ENCODE measurements around the gene RHOXF2.

Gene RHOXF2

DNA sequence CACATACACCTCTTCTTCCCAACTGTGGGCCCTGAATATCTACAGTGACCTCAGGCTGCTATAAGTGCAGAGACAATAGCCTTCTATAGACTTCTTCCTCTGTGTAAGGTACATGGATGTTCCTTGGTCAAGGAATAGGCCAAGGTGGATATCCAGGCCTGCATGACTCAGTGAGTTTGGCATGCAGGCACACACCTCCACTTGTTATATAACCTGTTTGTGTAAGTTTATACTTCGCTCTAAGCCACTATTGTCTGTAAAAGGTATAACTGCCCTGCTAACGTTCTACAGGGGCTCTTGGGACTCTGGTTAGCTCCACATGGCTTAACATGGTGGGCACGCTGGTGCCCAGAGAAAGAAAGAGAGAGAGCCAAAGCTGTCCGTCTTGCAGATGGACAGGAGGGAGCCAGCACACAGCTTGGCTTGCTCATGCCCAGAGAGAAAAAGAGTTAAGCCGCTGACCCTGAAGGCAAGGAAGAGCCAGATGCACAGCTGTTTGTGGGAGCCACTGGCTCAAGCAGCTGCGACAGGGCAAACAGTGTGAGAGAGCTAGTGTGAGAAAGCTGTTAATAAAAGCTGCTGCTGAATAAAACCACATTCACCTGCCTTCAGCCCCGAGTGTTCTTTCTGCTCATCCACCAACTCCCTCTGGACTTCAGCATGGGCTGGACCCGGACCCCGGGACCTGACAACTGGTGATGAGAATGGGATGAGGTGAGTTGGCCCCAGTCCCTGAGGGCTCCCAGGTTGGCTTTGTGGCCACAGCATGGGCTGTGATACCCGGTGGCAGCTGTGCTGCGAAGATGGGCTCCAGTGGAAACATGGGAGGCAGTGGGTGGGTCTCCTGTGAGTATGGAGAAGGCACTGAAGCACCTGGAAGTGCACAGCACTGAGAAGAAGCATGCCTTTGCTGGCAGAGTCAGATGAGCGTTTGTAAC lies 47.7 kb downstream of the RHOXF2 start:
- no peak for DNase-seq

DNA sequence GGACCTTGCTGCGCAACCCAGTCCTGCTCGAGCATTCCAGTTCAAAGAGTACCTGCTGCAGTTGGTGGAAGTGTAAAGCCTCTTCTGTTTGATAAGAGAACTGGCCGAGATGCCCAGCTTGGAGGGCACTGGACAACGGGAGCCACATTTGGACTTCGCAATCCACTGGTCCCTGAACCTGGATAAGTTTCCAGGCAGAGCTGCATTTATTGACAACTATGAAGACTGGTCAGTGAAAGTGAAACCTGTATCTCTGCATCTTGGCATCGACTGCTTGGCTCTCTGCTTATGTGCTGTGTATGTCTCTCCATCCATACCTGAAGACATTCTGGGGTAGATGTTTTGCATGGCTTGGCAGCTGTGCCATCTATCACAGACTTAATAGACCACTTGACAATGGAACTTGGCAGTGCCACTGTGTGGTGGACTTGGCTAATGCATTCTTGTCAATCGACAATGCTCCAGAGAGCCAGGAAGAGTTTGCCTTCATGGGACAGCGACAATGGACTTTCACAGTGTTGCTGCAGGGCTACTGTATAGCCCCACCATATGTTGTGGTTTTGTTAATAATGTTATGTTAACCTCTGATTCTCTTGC lies 48.7 kb downstream of the RHOXF2 start:
- no peak for DNase-seq

DNA sequence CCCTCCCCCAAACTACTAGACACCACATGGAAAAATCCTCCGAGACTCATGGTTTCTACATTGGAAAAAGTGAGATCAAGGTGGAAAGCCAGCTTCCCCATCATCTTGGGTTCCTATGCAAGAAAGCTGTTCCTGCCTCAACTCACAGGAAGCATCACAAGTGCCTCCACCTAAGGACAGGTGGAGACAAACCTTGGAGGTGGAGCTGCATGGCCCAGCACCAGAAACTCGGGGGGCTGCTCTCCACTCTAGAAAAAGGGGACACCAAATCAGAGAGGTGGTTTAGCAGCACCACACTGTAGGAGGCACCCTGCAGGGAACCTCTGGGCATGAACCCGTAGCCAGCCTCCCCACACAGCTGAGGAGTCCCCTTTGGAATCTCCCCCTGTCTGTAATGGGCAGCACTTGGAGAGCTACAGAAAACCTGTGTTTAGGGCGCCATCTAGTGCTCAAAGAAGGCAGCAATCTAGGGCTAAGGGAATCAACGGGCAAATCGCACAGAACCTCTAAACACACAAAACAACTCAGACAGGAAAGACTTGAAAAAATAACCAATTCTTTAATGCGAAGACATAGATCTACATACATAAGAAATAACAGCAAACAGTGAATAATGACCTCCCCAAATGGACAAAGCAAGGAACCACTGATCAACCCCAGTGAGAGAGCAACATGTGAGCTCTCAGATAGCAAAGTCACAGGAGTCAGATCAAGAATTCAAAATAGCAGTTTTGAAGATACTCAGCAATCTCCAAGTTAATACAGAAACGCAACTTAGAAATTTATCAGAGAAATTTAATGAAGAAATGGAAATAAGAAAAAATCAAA lies 55.2 kb downstream of the RHOXF2 start:
- no peak for DNase-seq

All from NCI-H446 treated with DMSO at 0.1 percent for 48 hours (cell line).